ENCODE measurements around the gene KREMEN1.

GRCh38 chr22:29152954-29153719 lies 80.3 kb downstream of the KREMEN1 start:
- TF ChIP-seq CTCF (IDR thresholded peaks at IDR 0.05; ENCODE audit: insufficient read depth, low read length): no peak
- TF ChIP-seq REST (IDR thresholded peaks at IDR 0.05; ENCODE audit: insufficient replicate concordance, low read depth): no peak

Data from HL-60 (cell line).